NCI-H2081 treated with DMSO at 0.1 percent for 48 hours (cell line): ENCODE data around the gene ZCRB1.

Source experiments
- DNase-seq: peaks from one replicate; lab custom pipeline; 2025; lab: John Stamatoyannopoulos, UW

Gene ZCRB1

GRCh38 chr12:42327227-42327590 lies 1.3 kb upstream of the ZCRB1 start:
- DNase-seq = no peak

DNA sequence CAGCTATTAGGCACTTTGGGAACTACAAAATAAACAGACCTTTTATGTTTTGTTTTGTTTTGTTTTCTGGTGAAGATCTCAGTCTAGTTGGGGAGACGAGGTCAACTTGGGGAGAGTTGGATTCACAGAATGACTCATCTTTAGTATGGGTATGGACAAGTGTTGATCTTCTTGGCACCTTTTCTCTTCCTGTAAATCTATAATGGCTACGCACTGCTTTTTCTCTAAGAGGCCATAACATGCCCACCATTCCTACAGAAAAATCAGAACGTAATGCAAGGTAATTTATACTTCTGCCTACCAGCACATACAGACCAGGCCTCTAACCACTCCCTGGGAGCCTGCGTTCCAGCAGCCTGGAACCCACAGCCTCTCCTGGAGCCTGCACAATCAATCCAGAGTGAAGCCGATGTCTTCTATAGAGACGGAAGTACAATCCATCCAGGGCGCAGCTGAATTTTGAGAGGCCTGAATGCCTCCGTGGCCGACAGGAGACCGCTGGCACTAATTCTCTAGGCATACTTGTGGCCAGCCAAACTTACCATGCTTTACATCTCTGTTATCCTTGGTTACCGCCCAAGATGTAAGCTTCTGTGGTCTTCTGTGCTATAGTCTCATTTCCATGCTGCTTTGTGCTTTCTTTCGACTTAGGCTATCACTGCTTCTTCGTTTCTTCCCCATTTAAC lies 790 bp upstream of the ZCRB1 start:
- no peak for DNase-seq

DNA sequence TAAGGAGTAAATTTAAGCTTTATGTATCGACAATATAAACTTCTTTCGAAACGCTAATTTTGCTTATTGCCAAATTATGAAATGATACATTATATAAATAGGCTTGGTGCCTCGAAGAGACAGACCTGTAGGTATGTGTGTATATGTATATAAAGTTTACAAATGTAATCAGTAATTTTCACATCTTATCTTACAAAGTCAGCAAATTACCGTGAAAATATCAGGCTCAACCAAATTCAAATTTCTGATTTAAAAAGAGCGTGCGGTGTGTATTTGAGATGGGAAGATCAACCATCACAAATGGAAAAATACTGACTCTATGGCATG lies 605 bp downstream of the ZCRB1 start:
- DNase-seq = no peak

GRCh38 chr12:42323856-42324255 lies 2.0 kb downstream of the ZCRB1 start:
- no peak for DNase-seq

- DNase-seq = no peak
Observed at GRCh38 chr12:42322567-42322966, 3.3 kb downstream of the ZCRB1 start.

DNA sequence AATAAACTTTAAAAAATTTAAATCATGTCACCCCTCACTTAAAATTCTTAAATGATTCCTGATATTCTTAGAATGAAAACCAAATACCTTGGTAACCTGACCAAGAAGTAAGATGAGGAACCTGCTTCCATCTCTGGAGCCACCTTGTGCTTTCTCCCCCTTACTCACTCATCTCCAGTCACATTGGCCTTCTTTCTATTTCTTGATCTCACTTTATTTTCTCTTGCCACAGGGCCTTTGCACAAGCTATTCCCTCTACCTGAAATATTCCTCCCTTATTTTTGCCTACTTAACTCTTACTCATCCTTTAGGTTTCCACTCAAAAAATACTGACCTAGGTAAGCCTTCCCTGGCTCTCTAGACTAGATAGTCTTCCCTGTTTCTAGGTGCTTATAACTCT lies 5.1 kb downstream of the ZCRB1 start:
- DNase-seq = no peak

GRCh38 chr12:42315108-42315507 lies 10.8 kb downstream of the ZCRB1 start:
- DNase-seq = no peak

- DNase-seq = no peak
Observed at GRCh38 chr12:42309996-42310395, 15.9 kb downstream of the ZCRB1 start.

GRCh38 chr12:42308390-42308789 lies 17.5 kb downstream of the ZCRB1 start:
- no peak for DNase-seq

DNA sequence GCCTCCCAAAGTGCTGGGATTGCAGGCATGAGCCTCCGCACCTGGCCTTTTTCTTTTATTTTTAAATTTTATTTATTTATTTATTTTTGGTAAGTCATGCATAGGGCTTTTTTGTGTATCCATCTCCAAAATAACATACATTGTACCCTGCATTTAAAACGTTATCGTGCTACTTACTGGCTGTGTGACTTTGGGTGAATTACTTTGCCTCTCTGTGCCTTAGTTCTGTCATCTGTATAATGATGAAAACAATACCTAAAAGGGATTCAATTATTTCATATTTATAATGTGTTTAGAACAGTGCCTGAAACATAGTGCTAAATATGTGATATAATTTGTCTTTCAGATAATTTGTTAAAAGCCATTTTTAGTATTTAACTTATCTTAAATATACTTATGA lies 19.6 kb downstream of the ZCRB1 start:
- DNase-seq = no peak

- DNase-seq = no peak
Observed at GRCh38 chr12:42299392-42300308, 26.2 kb downstream of the ZCRB1 start.

- DNase-seq = no peak
Observed at GRCh38 chr12:42298887-42299286, 27.0 kb downstream of the ZCRB1 start.

GRCh38 chr12:42296503-42297109 lies 29.3 kb downstream of the ZCRB1 start:
- DNase-seq = no peak

DNA sequence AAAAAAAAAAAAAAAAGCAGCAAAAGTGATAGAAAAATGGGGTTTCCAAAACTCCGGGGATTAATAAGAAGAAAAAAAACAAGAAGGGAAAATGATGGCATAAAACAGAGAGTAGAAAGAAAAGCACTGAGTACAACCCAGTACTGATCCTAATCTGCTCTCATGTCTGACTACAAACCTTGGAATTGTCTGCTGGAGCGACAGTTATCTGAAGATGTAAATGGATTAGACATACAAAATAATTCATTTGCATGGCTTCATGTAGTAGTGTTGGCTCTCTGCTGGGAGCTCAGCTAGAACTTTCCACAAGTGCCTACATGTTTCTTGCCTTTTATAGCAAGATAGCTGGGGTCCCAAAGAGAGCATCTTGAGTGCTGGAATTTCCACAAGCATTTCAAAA lies 34.2 kb downstream of the ZCRB1 start:
- DNase-seq = no peak

- no peak for DNase-seq
Observed at GRCh38 chr12:42288544-42288943, 37.4 kb downstream of the ZCRB1 start.

DNA sequence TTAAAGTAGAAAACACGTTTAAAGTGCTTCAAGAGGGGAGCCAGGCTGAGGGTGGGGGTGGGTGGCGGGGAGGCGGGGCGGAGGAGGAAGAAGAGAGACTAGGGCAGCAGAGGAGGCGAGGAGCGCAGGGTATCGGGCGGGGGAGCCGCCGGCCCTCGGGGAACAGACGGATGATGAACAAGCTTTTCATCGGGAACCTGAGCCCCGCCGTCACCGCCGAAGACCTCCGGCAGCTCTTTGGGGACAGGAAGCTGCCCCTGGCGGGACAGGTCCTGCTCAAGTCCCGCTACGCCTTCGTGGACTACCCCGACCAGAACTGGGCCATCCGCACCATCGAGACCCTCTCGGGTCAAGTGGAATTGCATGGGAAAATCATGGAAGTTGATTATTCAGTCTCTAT lies 39.2 kb downstream of the ZCRB1 start:
- DNase-seq = no peak

DNA sequence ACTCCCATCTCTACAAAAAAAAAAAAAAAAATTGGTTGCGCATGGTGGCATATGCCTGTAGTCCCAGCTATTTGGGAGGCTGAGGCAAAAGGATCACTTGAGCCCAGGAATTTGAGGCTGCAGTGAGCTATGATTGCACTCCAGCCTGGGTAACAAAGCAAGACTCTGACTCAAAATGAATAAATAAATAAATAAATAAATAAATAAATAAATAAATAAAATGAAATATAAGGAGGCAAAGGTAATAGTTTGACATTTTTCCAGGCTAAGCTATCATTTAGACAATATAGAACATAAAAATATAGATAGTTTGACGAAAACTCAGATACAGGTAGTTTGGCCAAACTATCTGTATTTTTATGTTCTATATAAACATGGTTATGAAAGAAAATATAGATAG lies 40.5 kb downstream of the ZCRB1 start:
- DNase-seq = no peak

- DNase-seq = no peak
Observed at GRCh38 chr12:42284876-42285275, 41.0 kb downstream of the ZCRB1 start.

DNA sequence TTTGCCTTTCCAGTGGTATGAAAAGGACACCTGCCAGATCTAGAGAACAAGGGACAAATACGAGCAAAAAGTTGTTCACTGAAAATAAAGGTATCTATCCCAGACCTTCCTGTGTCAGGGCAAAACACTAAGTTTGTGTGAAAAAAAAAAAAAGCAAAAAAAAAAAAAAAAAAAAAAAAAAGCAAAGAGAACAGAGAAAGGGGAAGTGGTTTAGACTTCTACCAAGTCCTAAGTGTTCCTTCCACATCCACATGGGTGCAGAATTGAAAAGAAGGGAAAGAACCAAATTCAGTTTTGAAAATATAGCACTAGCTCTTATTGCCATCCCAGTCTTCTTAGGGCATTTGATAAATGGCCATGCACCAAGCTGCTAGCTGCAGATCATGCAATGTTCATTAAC lies 41.7 kb downstream of the ZCRB1 start:
- DNase-seq = no peak

- DNase-seq = no peak
Observed at GRCh38 chr12:42283739-42284138, 42.2 kb downstream of the ZCRB1 start.

DNA sequence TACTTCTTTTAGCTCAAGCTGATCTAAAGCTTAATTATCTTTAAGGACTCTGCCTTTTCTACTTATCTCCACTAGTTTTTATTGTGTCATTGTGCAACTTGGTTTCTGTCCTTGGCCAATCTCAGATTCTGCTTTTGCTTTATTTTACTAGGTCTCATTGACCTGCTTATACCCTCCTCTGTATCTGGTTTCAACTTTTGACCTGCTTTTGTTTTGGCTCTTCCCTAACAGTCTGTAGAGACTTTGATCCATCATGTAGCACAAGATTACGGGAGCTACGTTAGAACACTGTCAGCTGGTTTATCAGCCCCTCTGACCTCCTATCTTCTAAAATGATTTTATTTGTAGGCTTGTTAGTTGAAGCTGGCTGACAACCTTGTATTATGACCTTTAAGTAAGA lies 43.6 kb downstream of the ZCRB1 start:
- no peak for DNase-seq

DNA sequence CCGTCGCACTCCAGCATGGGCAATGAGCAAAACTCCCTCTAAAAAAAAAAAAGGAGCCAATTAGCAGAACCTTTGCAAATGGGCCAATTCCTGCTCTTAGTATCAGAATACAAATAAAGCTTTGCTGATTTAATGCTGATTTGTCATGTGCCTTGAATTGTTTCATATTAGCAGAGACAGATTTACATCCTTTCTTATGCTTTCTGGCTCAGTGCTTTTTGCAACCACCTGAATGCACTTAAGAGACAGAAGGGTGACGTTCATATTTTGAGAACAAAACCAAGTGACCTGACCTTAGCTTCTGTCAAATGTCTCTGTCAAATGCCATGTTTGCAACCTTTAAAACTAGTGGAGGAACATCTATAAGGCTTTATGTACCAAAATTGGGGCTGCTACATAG lies 44.0 kb downstream of the ZCRB1 start:
- no peak for DNase-seq

DNA sequence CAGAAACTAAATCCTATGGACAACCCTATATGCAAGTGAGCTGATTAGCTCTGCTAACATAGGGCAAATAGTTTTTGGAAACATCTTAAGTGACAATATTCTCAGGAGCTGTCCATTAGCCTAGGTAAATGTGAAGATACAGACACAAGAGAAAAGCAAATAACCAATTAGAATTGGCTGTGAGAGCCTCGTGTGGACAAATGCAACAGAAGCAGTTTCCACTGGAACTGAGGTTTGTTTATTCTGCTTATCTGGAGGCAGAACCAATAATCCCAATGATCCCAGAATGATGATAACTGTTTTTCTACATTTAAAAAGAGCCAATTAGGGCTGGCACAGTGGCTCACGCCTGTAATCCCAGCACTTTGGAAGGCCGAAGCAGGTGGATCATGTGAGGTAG lies 44.6 kb downstream of the ZCRB1 start:
- no peak for DNase-seq
